ENCODE measurements around the gene BRD8.
A peak's percentile ranks its signal among the peaks of the same experiment; 100 is the strongest.
"Not testable (repeated sequence)": the region's sequence is repeated elsewhere in the genome, so short reads cannot be mapped to it uniquely, and the experiment has no call there.

Gene BRD8

GRCh38 chr5:138178516-138179276 is at the start of gene BRD8, which contains the start of gene KIF20A:
BRD8 (minus strand) TSS chr5:138178630; CDS start chr5:138178614, 16 bp downstream.
KIF20A (plus strand) TSS chr5:138179112; CDS start chr5:138179681, 569 bp downstream.
- peak; percentile 76 for DNase-seq

GRCh38 chr5:138226910-138227309 is 48.5 kb upstream of the BRD8 start:
- DNase-seq: no peak

- DNase-seq: no peak
Observed at GRCh38 chr5:138224712-138225111, 46.3 kb upstream of the BRD8 start.

GRCh38 chr5:138223532-138223931 is 45.1 kb upstream of the BRD8 start:
- no peak for DNase-seq

GRCh38 chr5:138216799-138217198 is 38.4 kb upstream of the BRD8 start:
- DNase-seq: no peak

GRCh38 chr5:138213161-138214029 is 35.0 kb upstream of the BRD8 start, which contains the start of gene CDC23:
CDC23 (minus strand) TSS chr5:138213323; CDS start chr5:138213312, 11 bp downstream.
- peak; percentile 80 for DNase-seq

GRCh38 chr5:138212828-138213160 is 34.4 kb upstream of the BRD8 start:
- DNase-seq: no peak

- no peak for DNase-seq
Observed at GRCh38 chr5:138210985-138211384, 32.6 kb upstream of the BRD8 start.

GRCh38 chr5:138193859-138194258 is 15.4 kb upstream of the BRD8 start:
- not testable (repeated sequence) for DNase-seq

- no peak for DNase-seq
Observed at GRCh38 chr5:138192826-138193225, 14.4 kb upstream of the BRD8 start.

- DNase-seq: no peak
Observed at GRCh38 chr5:138188626-138189025, 10.2 kb upstream of the BRD8 start.

- no peak for DNase-seq
Observed at GRCh38 chr5:138186002-138186447, 7.6 kb upstream of the BRD8 start.

GRCh38 chr5:138182808-138183207 is 4.4 kb upstream of the BRD8 start:
- DNase-seq: no peak

- DNase-seq: no peak
Observed at GRCh38 chr5:138180841-138181240, 2.4 kb upstream of the BRD8 start.

- DNase-seq: no peak
Observed at GRCh38 chr5:138180183-138180782, 1.9 kb upstream of the BRD8 start.

- DNase-seq: no peak
Observed at GRCh38 chr5:138179277-138179857, 937 bp upstream of the BRD8 start.

- no peak for DNase-seq
Observed at GRCh38 chr5:138177941-138178515, 402 bp downstream of the BRD8 start.

- DNase-seq: no peak
Observed at GRCh38 chr5:138170299-138170698, 8.1 kb downstream of the BRD8 start.

GRCh38 chr5:138169124-138169523 is 9.3 kb downstream of the BRD8 start:
- DNase-seq: no peak

- DNase-seq: no peak
Observed at GRCh38 chr5:138163721-138164120, 14.7 kb downstream of the BRD8 start.

- no peak for DNase-seq
Observed at GRCh38 chr5:138160706-138161105, 17.7 kb downstream of the BRD8 start.

- DNase-seq: no peak
Observed at GRCh38 chr5:138159666-138160065, 18.8 kb downstream of the BRD8 start.

GRCh38 chr5:138157626-138158025 is 20.8 kb downstream of the BRD8 start:
- no peak for DNase-seq
